ENCODE results near the gene CBFA2T3.

DNA sequence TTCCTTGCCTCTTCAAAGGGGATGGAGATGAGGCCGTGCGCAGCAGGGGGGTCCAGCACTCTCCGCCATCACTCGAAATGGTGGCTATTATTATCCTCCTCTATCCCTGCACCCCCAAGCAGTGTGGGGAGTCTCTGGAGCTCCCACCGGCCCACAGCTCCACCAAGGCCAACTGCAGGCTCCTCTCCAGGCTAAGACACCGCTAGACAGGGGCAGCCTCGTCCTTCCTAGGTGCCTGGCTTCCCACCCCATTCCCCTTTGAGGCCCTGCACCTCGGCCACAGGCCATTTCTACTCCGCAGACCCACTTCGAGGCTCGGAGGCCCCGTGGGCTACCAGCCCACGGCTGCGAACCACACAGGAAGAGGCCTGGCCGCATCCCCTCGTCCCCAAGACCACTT, 71.0 kb downstream of the CBFA2T3 start:
- TF ChIP-seq YY1 (IDR thresholded peaks at IDR 0.05; ENCODE audit: insufficient read depth, insufficient read length) (no peak), ZNF274 (IDR thresholded peaks at IDR 0.05; ENCODE audit: low read depth, low read length) (no peak), SUZ12 (IDR thresholded peaks at IDR 0.05; ENCODE audit: extremely low read depth, insufficient read depth, insufficient read length) (no peak)
